Upper lobe of left lung (tissue), 4 donors: ENCODE results near the gene C3orf80.

ENCODE experiments used
- EP300 ChIP-seq, 4 donors: sonication (generic); formaldehyde crosslinking; IDR thresholded peaks; one replicate each; pipeline ENCODE4 v1.5.1; 2017; ENCODE audit warnings: antibody characterized with exemption in 4 of 4, control low read depth in 2 of 4
- POLR2A ChIP-seq, 4 donors: fragments of 450-650 bp; IDR thresholded peaks; one replicate each; pipeline ENCODE4 v1.5.1; 2016 to 2017; ENCODE audit warnings: antibody characterized with exemption in 4 of 4, mild to moderate bottlenecking in 2 of 4
- POLR2AphosphoS5 ChIP-seq, 2 donors: sonication (generic); formaldehyde crosslinking; IDR thresholded peaks; one replicate each; pipeline ENCODE4 v1.5.1; 2017; ENCODE audit warnings: antibody characterized with exemption in 2 of 2
- TF ChIP-seq, protein P1 (sequence below), 6 experiments: fragments of 450-650 bp in 4 of 6; fragments of 200-600 bp in 2 of 6; sonication (generic) in 2 of 6; IDR thresholded peaks; one replicate each; pipeline ENCODE4 v1.5.1; 2016 to 2019; ENCODE audit warnings: antibody characterized with exemption in 6 of 6

DNA sequence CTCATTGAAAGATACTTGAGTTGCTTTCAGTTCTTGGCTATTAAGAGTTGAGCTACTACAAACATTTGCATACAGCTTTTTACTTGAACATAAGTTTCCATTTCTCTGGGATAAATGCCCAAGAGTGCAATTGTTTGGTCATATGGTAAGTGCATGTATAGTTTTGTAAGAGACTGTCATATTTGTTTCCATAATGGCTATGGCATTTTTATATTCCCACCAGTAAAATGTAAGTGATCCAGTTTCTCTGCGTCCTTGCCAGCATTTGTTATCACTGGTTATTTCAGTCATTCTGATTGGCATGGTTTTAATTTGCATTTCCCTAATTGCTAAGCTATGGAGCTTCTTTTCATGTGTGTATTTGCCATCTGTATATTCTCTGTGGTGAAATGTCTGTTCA lies 22.5 kb downstream of the C3orf80 start:
- TF ChIP-seq, protein P1, sequence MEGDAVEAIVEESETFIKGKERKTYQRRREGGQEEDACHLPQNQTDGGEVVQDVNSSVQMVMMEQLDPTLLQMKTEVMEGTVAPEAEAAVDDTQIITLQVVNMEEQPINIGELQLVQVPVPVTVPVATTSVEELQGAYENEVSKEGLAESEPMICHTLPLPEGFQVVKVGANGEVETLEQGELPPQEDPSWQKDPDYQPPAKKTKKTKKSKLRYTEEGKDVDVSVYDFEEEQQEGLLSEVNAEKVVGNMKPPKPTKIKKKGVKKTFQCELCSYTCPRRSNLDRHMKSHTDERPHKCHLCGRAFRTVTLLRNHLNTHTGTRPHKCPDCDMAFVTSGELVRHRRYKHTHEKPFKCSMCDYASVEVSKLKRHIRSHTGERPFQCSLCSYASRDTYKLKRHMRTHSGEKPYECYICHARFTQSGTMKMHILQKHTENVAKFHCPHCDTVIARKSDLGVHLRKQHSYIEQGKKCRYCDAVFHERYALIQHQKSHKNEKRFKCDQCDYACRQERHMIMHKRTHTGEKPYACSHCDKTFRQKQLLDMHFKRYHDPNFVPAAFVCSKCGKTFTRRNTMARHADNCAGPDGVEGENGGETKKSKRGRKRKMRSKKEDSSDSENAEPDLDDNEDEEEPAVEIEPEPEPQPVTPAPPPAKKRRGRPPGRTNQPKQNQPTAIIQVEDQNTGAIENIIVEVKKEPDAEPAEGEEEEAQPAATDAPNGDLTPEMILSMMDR (IDR thresholded peaks at IDR 0.05), result no peak
- no peak for TF ChIP-seq POLR2A (IDR thresholded peaks at IDR 0.05)
- no peak for TF ChIP-seq EP300 (IDR thresholded peaks at IDR 0.05)
- no peak for TF ChIP-seq POLR2AphosphoS5 (IDR thresholded peaks at IDR 0.05)
